A549 (cell line): ENCODE data around the gene MGAT5. TPM values are rescaled to one million over a fixed set of nuclear protein-coding genes. Genes with fewer than 3 reads are reported as not detected.

Experiments
- ATAC-seq, 2 experiments: fragments of 200-7000 bp in 1 of 2; fragments of >200 bp in 1 of 2; cut with Nextera tagmentation in 1 of 2; cut with Tn5 transposase in 1 of 2; 3 replicates each; pipeline versions ENCODE4 v1.8.0 to v1.9.1; 2018 to 2020; ENCODE audit warnings: mild to moderate bottlenecking in 1 of 2, moderate library complexity in 1 of 2
- CTCF ChIA-PET: fragments of 300-600 bp; sonication (Branson Sonifier 250); formaldehyde crosslinking; extraction: SDS; loops from one replicate; lab custom pipeline; 2021; ENCODE audit warnings: antibody characterized with exemption, inconsistent platforms; lab: Yijun Ruan, JAX
- POLR2A ChIA-PET: fragments of 350-600 bp; formaldehyde crosslinking; extraction: SDS; loops from one replicate; lab custom pipeline; 2021; ENCODE audit warnings: antibody characterized with exemption, inconsistent platforms; lab: Yijun Ruan, JAX
- DNase-seq, 2 experiments: peaks; one replicate each; pipeline versions ENCODE4 v3.0.0 to v3.0.0-alpha.2; 2011 to 2016; ENCODE audit warnings: low read depth in 1 of 2, low spot score in 1 of 2
- FAIRE-seq: peaks from 2 replicates; lab custom pipeline; 2011; peaks lifted over from hg19 to GRCh38; lab: Jason Lieb, UNC
- H3K27ac ChIP-seq, 2 experiments: fragments of >200 bp; sonication (Bioruptor Twin); formaldehyde crosslinking; 3 replicates each; pipeline ENCODE4 v1.5.1; 2016 to 2017
- H3K4me1 ChIP-seq: fragments of >200 bp; sonication (Bioruptor Twin); formaldehyde crosslinking; 3 replicates; pipeline ENCODE4 v1.6.1; 2016
- H3K4me2 ChIP-seq: fragments of >200 bp; sonication (Bioruptor Twin); formaldehyde crosslinking; 3 replicates; pipeline ENCODE4 v1.6.1; 2016
- H3K4me3 ChIP-seq: fragments of >200 bp; sonication (Bioruptor Twin); formaldehyde crosslinking; 3 replicates; pipeline ENCODE4 v1.5.1; 2016
- H3K9me3 ChIP-seq: fragments of >200 bp; sonication (Bioruptor Twin); formaldehyde crosslinking; 3 replicates; pipeline ENCODE4 v1.6.1; 2016
- CBX2 ChIP-seq: fragments of 200-600 bp; sonication (generic); IDR thresholded peaks from 2 replicates; pipeline ENCODE4 v1.6.1; 2016; ENCODE audit warnings: low read depth, mild to moderate bottlenecking, borderline replicate concordance
- CHD2 ChIP-seq: fragments of 150-350 bp; IDR thresholded peaks from 2 replicates; pipeline ENCODE4 v1.6.1; 2014; ENCODE audit warnings: low read length; ENCODE audit not compliant: partially characterized antibody
- CHD4 ChIP-seq: fragments of 200-600 bp; sonication (generic); IDR thresholded peaks from 2 replicates; pipeline ENCODE4 v1.6.1; 2016; ENCODE audit warnings: antibody characterized with exemption, mild to moderate bottlenecking, borderline replicate concordance
- EHMT2 ChIP-seq: fragments of 200-600 bp; sonication (generic); IDR thresholded peaks from 2 replicates; pipeline ENCODE4 v1.6.1; 2016; ENCODE audit warnings: antibody characterized with exemption, low read depth, mild to moderate bottlenecking, moderate library complexity
- ELK1 ChIP-seq: fragments of 150-350 bp; IDR thresholded peaks from 2 replicates; pipeline ENCODE4 v1.6.1; 2014; ENCODE audit warnings: low read depth, mild to moderate bottlenecking, low read length
- ESRRA ChIP-seq: fragments of 150-350 bp; IDR thresholded peaks from 2 replicates; pipeline ENCODE4 v1.6.1; 2014; ENCODE audit warnings: mild to moderate bottlenecking, low read length, borderline replicate concordance
- FOSB ChIP-seq: fragments of 250-450 bp; sonication (Bioruptor Pico); IDR thresholded peaks from 2 replicates; pipeline ENCODE4 v1.5.0; 2020; ENCODE audit warnings: mild to moderate bottlenecking, moderate library complexity
- GATA3 ChIP-seq: IDR thresholded peaks from 2 replicates; pipeline ENCODE4 v1.6.1; 2012; ENCODE audit warnings: borderline replicate concordance
- HOXA7 ChIP-seq: fragments of 250-450 bp; sonication (Bioruptor Pico); IDR thresholded peaks from 2 replicates; pipeline ENCODE4 v1.5.0; 2020; ENCODE audit warnings: mild to moderate bottlenecking, moderate library complexity
- JUN ChIP-seq, 2 experiments: fragments of >200 bp; sonication (Bioruptor Twin); formaldehyde crosslinking; IDR thresholded peaks; 2 replicates in 1 of 2; 3 replicates in 1 of 2; pipeline ENCODE4 v1.6.1; 2016 to 2017
- KDM1A ChIP-seq: fragments of 200-600 bp; sonication (generic); IDR thresholded peaks from 2 replicates; pipeline ENCODE4 v1.6.1; 2016; ENCODE audit warnings: low read depth, mild to moderate bottlenecking
- KDM5A ChIP-seq: fragments of 200-600 bp; sonication (generic); IDR thresholded peaks from 2 replicates; pipeline ENCODE4 v1.6.1; 2016; ENCODE audit warnings: antibody characterized with exemption, mild to moderate bottlenecking
- MAX ChIP-seq: IDR thresholded peaks from 2 replicates; pipeline ENCODE4 v1.6.1; 2012
- MYC ChIP-seq: IDR thresholded peaks from 2 replicates; pipeline ENCODE4 v1.6.1; 2012; ENCODE audit warnings: mild to moderate bottlenecking, inconsistent platforms, low read length, improper control_type of control experiment, borderline replicate concordance
- NFE2L2 ChIP-seq: fragments of 150-350 bp; conservative IDR thresholded peaks from 2 replicates; pipeline ENCODE4 v1.6.1; 2014; ENCODE audit warnings: low read length
- RARB ChIP-seq: fragments of 250-450 bp; sonication (Bioruptor Pico); IDR thresholded peaks from 2 replicates; pipeline ENCODE4 v1.8.0; 2021; ENCODE audit warnings: mild to moderate bottlenecking, moderate library complexity
- RCOR1 ChIP-seq: fragments of 150-350 bp; IDR thresholded peaks from 2 replicates; pipeline ENCODE4 v1.6.1; 2014; ENCODE audit warnings: antibody characterized with exemption, low read length, low read depth
- RNF2 ChIP-seq: fragments of 200-600 bp; sonication (generic); IDR thresholded peaks from 2 replicates; pipeline ENCODE4 v1.6.1; 2016; ENCODE audit warnings: low read depth, mild to moderate bottlenecking, antibody characterized with exemption, moderate library complexity, borderline replicate concordance
- SMC3 ChIP-seq: fragments of >200 bp; sonication (Bioruptor Twin); formaldehyde crosslinking; IDR thresholded peaks from 3 replicates; pipeline ENCODE4 v1.6.1; 2018; ENCODE audit warnings: inconsistent platforms
- SREBF2 ChIP-seq: fragments of 450-650 bp; IDR thresholded peaks from 2 replicates; pipeline ENCODE4 v1.6.1; 2014; ENCODE audit warnings: mild to moderate bottlenecking, moderate library complexity
- WGBS: methylation state at CpG from one replicate; pipeline ENCODE4 v1.1.6; 2017; ENCODE audit errors: missing lambda C conversion rate; 5-methylcytosine and 5-hydroxymethylcytosine counted together
- polyA plus RNA-seq, 4 experiments: library from polyadenylated mRNA; depleted of rRNA in 3 of 4; stranded (reverse); fragments of >200 nt; fragmentation: RNase III in 1 of 4; extraction: RNeasy Plus Mini Kit Qiagen cat#74134 plus additional on column Dnase treatment in 1 of 4; gene quantifications; 2 replicates in 3 of 4; 3 replicates in 1 of 4; pipeline ENCODE4 v1.2.3, GENCODE V29; 2011 to 2017
- TF ChIP-seq, protein P1 (sequence below): fragments of >200 bp; sonication (Bioruptor Twin); formaldehyde crosslinking; IDR thresholded peaks from 3 replicates; pipeline ENCODE4 v1.6.1; 2016
- TF ChIP-seq, protein P2 (sequence below): fragments of 250-450 bp; sonication (Bioruptor Pico); IDR thresholded peaks from 2 replicates; pipeline ENCODE4 v1.5.0; 2020; ENCODE audit warnings: low read depth, mild to moderate bottlenecking, moderate library complexity
- TF ChIP-seq, protein P3 (sequence below): fragments of 450-650 bp; IDR thresholded peaks from 2 replicates; pipeline ENCODE4 v1.6.1; 2014; ENCODE audit warnings: antibody characterized with exemption
- TF ChIP-seq, protein P4 (sequence below): IDR thresholded peaks from 2 replicates; pipeline ENCODE4 v1.6.1; 2012; ENCODE audit warnings: low read depth, borderline replicate concordance
- TF ChIP-seq, protein P5 (sequence below): IDR thresholded peaks from 2 replicates; pipeline ENCODE4 v1.6.1; 2012

Gene MGAT5
- polyA plus RNA-seq, 2 of the 4 experiments (the other 2 are of a cell fraction), result 13.2 to 17.1 TPM

DNA sequence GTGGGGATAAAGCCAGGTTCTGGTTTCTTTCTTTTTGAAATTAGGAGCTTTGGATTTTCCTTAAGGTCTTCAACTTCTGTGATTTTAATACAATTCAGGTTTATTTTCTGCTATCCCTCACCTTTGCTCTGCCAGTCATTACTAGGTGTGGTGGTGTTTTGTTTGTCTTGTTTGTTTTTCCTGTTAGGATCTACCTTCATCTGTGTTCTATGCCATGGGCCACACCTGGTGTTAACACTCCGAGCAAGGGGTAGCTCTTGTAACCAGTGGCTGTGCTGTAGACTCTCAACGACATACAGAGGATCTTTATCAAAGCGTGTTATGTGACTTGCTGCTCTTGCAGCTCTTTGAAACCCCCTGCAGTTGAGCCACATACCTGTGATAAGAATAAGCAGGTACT lies 38.6 kb downstream of the MGAT5 start:
- FAIRE-seq (no peak), DNase-seq (no peak), ATAC-seq (no peak)
- 97% methylated on average over 3 of the region's 3 CpGs for WGBS
- CTCF ChIA-PET, result no interaction called here
- TF ChIP-seq CHD4 (no peak), GATA3 (no peak), SREBF2 (no peak), KDM1A (no peak), EHMT2 (no peak), KDM5A (no peak), CHD2 (no peak), SMC3 (no peak), RARB (no peak), HOXA7 (CRISPR knock-in tag) (no peak), ESRRA (no peak)
- TF ChIP-seq, protein P1, sequence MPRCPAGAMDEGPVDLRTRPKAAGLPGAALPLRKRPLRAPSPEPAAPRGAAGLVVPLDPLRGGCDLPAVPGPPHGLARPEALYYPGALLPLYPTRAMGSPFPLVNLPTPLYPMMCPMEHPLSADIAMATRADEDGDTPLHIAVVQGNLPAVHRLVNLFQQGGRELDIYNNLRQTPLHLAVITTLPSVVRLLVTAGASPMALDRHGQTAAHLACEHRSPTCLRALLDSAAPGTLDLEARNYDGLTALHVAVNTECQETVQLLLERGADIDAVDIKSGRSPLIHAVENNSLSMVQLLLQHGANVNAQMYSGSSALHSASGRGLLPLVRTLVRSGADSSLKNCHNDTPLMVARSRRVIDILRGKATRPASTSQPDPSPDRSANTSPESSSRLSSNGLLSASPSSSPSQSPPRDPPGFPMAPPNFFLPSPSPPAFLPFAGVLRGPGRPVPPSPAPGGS, result no peak
- TF ChIP-seq, protein P2, sequence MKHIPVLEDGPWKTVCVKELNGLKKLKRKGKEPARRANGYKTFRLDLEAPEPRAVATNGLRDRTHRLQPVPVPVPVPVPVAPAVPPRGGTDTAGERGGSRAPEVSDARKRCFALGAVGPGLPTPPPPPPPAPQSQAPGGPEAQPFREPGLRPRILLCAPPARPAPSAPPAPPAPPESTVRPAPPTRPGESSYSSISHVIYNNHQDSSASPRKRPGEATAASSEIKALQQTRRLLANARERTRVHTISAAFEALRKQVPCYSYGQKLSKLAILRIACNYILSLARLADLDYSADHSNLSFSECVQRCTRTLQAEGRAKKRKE (CRISPR knock-in tag), result no peak
- TF ChIP-seq, protein P3, sequence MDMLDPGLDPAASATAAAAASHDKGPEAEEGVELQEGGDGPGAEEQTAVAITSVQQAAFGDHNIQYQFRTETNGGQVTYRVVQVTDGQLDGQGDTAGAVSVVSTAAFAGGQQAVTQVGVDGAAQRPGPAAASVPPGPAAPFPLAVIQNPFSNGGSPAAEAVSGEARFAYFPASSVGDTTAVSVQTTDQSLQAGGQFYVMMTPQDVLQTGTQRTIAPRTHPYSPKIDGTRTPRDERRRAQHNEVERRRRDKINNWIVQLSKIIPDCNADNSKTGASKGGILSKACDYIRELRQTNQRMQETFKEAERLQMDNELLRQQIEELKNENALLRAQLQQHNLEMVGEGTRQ, result no peak
- TF ChIP-seq, protein P4, sequence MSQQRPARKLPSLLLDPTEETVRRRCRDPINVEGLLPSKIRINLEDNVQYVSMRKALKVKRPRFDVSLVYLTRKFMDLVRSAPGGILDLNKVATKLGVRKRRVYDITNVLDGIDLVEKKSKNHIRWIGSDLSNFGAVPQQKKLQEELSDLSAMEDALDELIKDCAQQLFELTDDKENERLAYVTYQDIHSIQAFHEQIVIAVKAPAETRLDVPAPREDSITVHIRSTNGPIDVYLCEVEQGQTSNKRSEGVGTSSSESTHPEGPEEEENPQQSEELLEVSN, result no peak
- POLR2A ChIA-PET, result no interaction called here
- Histone ChIP-seq H3K4me3 (no peak overlapping the region), H3K27ac (no peak overlapping the region), H3K9me3 (no peaks in the 10 kb centered on the region), H3K4me1 (no peaks in the 10 kb centered on the region), H3K4me2 (no peak overlapping the region)

- WGBS, result 95% methylated on average over 8 of the region's 8 CpGs
- H3K9me3 ChIP-seq, result no peaks in the 10 kb centered on the region
- H3K4me3 ChIP-seq, result no peak overlapping the region
- H3K27ac ChIP-seq, result no peak overlapping the region
- ChIA-PET POLR2A (no interaction called here), CTCF (no interaction called here)
- H3K4me2 ChIP-seq, result no peak overlapping the region
- ATAC-seq, result no peak
- DNase-seq, result no peak
- no peak for FAIRE-seq
- no peaks in the 10 kb centered on the region for H3K4me1 ChIP-seq
- TF ChIP-seq CBX2, result no peak
- TF ChIP-seq HOXA7 (CRISPR knock-in tag), result no peak
- no peak for TF ChIP-seq CHD4
- TF ChIP-seq, protein P5, sequence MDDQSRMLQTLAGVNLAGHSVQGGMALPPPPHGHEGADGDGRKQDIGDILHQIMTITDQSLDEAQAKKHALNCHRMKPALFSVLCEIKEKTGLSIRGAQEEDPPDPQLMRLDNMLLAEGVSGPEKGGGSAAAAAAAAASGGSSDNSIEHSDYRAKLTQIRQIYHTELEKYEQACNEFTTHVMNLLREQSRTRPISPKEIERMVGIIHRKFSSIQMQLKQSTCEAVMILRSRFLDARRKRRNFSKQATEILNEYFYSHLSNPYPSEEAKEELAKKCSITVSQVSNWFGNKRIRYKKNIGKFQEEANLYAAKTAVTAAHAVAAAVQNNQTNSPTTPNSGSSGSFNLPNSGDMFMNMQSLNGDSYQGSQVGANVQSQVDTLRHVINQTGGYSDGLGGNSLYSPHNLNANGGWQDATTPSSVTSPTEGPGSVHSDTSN, result no peak
- TF ChIP-seq FOSB (CRISPR knock-in tag), result no peak
- no peak for TF ChIP-seq ELK1
- TF ChIP-seq, protein P4, result no peak
- no peak for TF ChIP-seq JUN (IDR thresholded peaks at IDR 0.05)
- no peak for TF ChIP-seq MYC
- TF ChIP-seq RCOR1, result no peak
- TF ChIP-seq RNF2, result no peak
- no peak for TF ChIP-seq NFE2L2
- no peak for TF ChIP-seq KDM5A
- TF ChIP-seq MAX, result no peak
Observed at GRCh38 chr2:134293719-134294537, 40.1 kb downstream of the MGAT5 start.
